Effector memory CD4-positive, alpha-beta T cell (primary cell): ENCODE measurements around the gene UBE3B.
"Not testable (repeated sequence)": the region's sequence is repeated elsewhere in the genome, so short reads cannot be mapped to it uniquely, and the experiment has no call there.

Source experiments
- DNase-seq, 3 donors: peaks; one replicate each; pipeline ENCODE4 v3.0.0-alpha.2; 2020
- H3K27ac ChIP-seq: 2 replicates; pipeline ENCODE4 v1.7.0; 2013; ENCODE audit warnings: mild to moderate bottlenecking, low read length, moderate library complexity; ENCODE audit not compliant: insufficient read depth, poor library complexity, severe bottlenecking
- H3K27me3 ChIP-seq: replicated peaks from 2 replicates; pipeline ENCODE4 v1.7.0; 2013; ENCODE audit warnings: mild to moderate bottlenecking, low read length; ENCODE audit not compliant: insufficient read depth, control insufficient read depth, poor library complexity, severe bottlenecking
- H3K36me3 ChIP-seq: 2 replicates; pipeline ENCODE4 v1.7.0; 2013; ENCODE audit warnings: mild to moderate bottlenecking, low read length, moderate library complexity; ENCODE audit not compliant: control insufficient read depth, insufficient read depth
- H3K4me1 ChIP-seq: 2 replicates; pipeline ENCODE4 v1.7.0; 2013; ENCODE audit warnings: low read length, mild to moderate bottlenecking; ENCODE audit not compliant: control insufficient read depth, insufficient read depth, poor library complexity, severe bottlenecking
- H3K4me3 ChIP-seq: 2 replicates; pipeline ENCODE4 v1.7.0; 2013; ENCODE audit warnings: low read length, low read depth, mild to moderate bottlenecking; ENCODE audit not compliant: insufficient read depth, poor library complexity, severe bottlenecking
- H3K9me3 ChIP-seq: 2 replicates; pipeline ENCODE4 v1.7.0; 2013; ENCODE audit warnings: mild to moderate bottlenecking, low read length, moderate library complexity; ENCODE audit not compliant: control insufficient read depth

UBE3B gene

GRCh38 chr12:109436188-109436560 lies 41.3 kb upstream of the UBE3B start:
- H3K4me3 ChIP-seq = no peak overlapping the region
- H3K9me3 ChIP-seq = no peaks in the 10 kb centered on the region
- H3K36me3 ChIP-seq = no peaks in the 10 kb centered on the region
- H3K27me3 ChIP-seq = no peaks in the 10 kb centered on the region
- no peak overlapping the region for H3K27ac ChIP-seq
- peaks cover 9% of the 10 kb centered on the region for H3K4me1 ChIP-seq
- no peak for DNase-seq

- Histone ChIP-seq H3K9me3 (no peaks in the 10 kb centered on the region), H3K4me1 (no peaks in the 10 kb centered on the region), H3K36me3 (no peaks in the 10 kb centered on the region), H3K27me3 (no peaks in the 10 kb centered on the region), H3K4me3 (no peak overlapping the region), H3K27ac (no peak overlapping the region)
- DNase-seq = no peak
Observed at GRCh38 chr12:109439181-109439580, 38.3 kb upstream of the UBE3B start.

GRCh38 chr12:109439951-109440350 lies 37.5 kb upstream of the UBE3B start:
- not testable (repeated sequence) for H3K4me1 ChIP-seq, DNase-seq, H3K9me3 ChIP-seq, H3K36me3 ChIP-seq, H3K27ac ChIP-seq, H3K4me3 ChIP-seq, H3K27me3 ChIP-seq

- Histone ChIP-seq H3K27ac (no peak overlapping the region), H3K4me1 (no peaks in the 10 kb centered on the region)
Observed at GRCh38 chr12:109440851-109441490, 36.5 kb upstream of the UBE3B start.

GRCh38 chr12:109443794-109444193 lies 33.6 kb upstream of the UBE3B start:
- H3K4me1 ChIP-seq = no peaks in the 10 kb centered on the region
- H3K9me3 ChIP-seq = no peaks in the 10 kb centered on the region
- H3K27ac ChIP-seq = no peak overlapping the region
- H3K27me3 ChIP-seq = no peaks in the 10 kb centered on the region
- no peak for DNase-seq
- peaks cover 20% of the 10 kb centered on the region for H3K36me3 ChIP-seq
- H3K4me3 ChIP-seq = no peak overlapping the region

More at GRCh38 chr12:109440851-109441490, 36.5 kb upstream of the UBE3B start:
- DNase-seq = no peak
- H3K4me3 ChIP-seq = no peak overlapping the region
- no peaks in the 10 kb centered on the region for H3K9me3 ChIP-seq
- H3K36me3 ChIP-seq = peaks cover 4% of the 10 kb centered on the region
- no peaks in the 10 kb centered on the region for H3K27me3 ChIP-seq

GRCh38 chr12:109444259-109444658 lies 33.2 kb upstream of the UBE3B start:
- DNase-seq = no peak
- H3K27ac ChIP-seq = no peak overlapping the region
- H3K27me3 ChIP-seq = no peaks in the 10 kb centered on the region
- H3K36me3 ChIP-seq = peaks cover 24% of the 10 kb centered on the region
- H3K9me3 ChIP-seq = no peaks in the 10 kb centered on the region
- H3K4me1 ChIP-seq = no peaks in the 10 kb centered on the region
- no peak overlapping the region for H3K4me3 ChIP-seq

GRCh38 chr12:109445191-109445609 lies 32.2 kb upstream of the UBE3B start:
- no peak overlapping the region for H3K27ac ChIP-seq
- no peaks in the 10 kb centered on the region for H3K9me3 ChIP-seq
- peaks cover 24% of the 10 kb centered on the region for H3K36me3 ChIP-seq
- no peaks in the 10 kb centered on the region for H3K27me3 ChIP-seq
- no peak for DNase-seq
- no peaks in the 10 kb centered on the region for H3K4me1 ChIP-seq
- no peak overlapping the region for H3K4me3 ChIP-seq

GRCh38 chr12:109446869-109447268 lies 30.6 kb upstream of the UBE3B start:
- H3K27me3 ChIP-seq = no peaks in the 10 kb centered on the region
- no peaks in the 10 kb centered on the region for H3K4me1 ChIP-seq
- peaks cover 36% of the 10 kb centered on the region for H3K36me3 ChIP-seq
- no peaks in the 10 kb centered on the region for H3K9me3 ChIP-seq
- no peak overlapping the region for H3K4me3 ChIP-seq
- no peak overlapping the region for H3K27ac ChIP-seq
- no peak for DNase-seq

- Histone ChIP-seq H3K9me3 (no peaks in the 10 kb centered on the region), H3K4me3 (no peak overlapping the region), H3K36me3 (peaks cover 43% of the 10 kb centered on the region), H3K27me3 (no peaks in the 10 kb centered on the region), H3K4me1 (no peaks in the 10 kb centered on the region), H3K27ac (no peak overlapping the region)
- DNase-seq = no peak
Observed at GRCh38 chr12:109447482-109447881, 30.0 kb upstream of the UBE3B start.

GRCh38 chr12:109448272-109448671 lies 29.2 kb upstream of the UBE3B start:
- H3K9me3 ChIP-seq = no peaks in the 10 kb centered on the region
- peaks cover 47% of the 10 kb centered on the region for H3K36me3 ChIP-seq
- no peak overlapping the region for H3K27ac ChIP-seq
- H3K4me1 ChIP-seq = no peaks in the 10 kb centered on the region
- DNase-seq = no peak
- H3K27me3 ChIP-seq = no peaks in the 10 kb centered on the region
- no peak overlapping the region for H3K4me3 ChIP-seq
